ENCODE data around the gene FXR2.

Gene FXR2

GRCh38 chr17:7550344-7550743, 64.4 kb downstream of the FXR2 start:
- no peak for DNase-seq (ENCODE audit: low spot score)

- DNase-seq (ENCODE audit: low spot score) = no peak
Observed at GRCh38 chr17:7549401-7550055, 65.2 kb downstream of the FXR2 start.

- no peak for DNase-seq (ENCODE audit: low spot score)
Observed at GRCh38 chr17:7548585-7549400, 65.9 kb downstream of the FXR2 start, which contains the start of gene TNFSF12. Gene TNFSF12, plus strand, starts transcription at chr17:7549058. Its CDS starts 96 bp downstream, at chr17:7549154.

GRCh38 chr17:7544911-7545310, 69.8 kb downstream of the FXR2 start:
- DNase-seq (ENCODE audit: low spot score) = no peak
